HCT116 (cell line): ENCODE data around the gene POLH.

Experiments used
- EZH2phosphoT487 ChIP-seq: fragments of 200-600 bp; IDR thresholded peaks from 2 replicates; pipeline ENCODE4 v1.6.1; 2018; ENCODE audit warnings: antibody characterized with exemption, borderline replicate concordance
- POLR2A ChIP-seq: IDR thresholded peaks from 2 replicates; pipeline ENCODE4 v1.7.0; 2011; ENCODE audit warnings: borderline replicate concordance; ENCODE audit not compliant: insufficient read depth, insufficient read length; ENCODE audit errors: extremely low read depth
- POLR2AphosphoS5 ChIP-seq: IDR thresholded peaks from 2 replicates; pipeline ENCODE4 v1.6.1; 2011; ENCODE audit warnings: mild to moderate bottlenecking, low read depth, low read length, moderate library complexity
- SIN3A ChIP-seq: IDR thresholded peaks from 2 replicates; pipeline ENCODE4 v1.6.1; 2012; ENCODE audit warnings: low read depth
- TCF7L2 ChIP-seq: IDR thresholded peaks from 2 replicates; pipeline ENCODE4 v1.7.0; 2011; ENCODE audit warnings: borderline replicate concordance, inconsistent platforms; ENCODE audit not compliant: insufficient read depth, insufficient read length; ENCODE audit errors: extremely low read depth
- YY1 ChIP-seq: IDR thresholded peaks from 2 replicates; pipeline ENCODE4 v1.6.1; 2011; ENCODE audit warnings: low read length, low read depth, moderate library complexity, mild to moderate bottlenecking; ENCODE audit not compliant: insufficient replicate concordance; ENCODE audit errors: extremely low read depth
- TF ChIP-seq, protein P1 (sequence below), 3 experiments: fragments of 200-600 bp in 1 of 3; sonication (generic) in 1 of 3; IDR thresholded peaks in 2 of 3; conservative IDR thresholded peaks in 1 of 3; 2 replicates each; pipeline ENCODE4 v1.5.1; 2012 to 2017; ENCODE audit warnings: low read depth in 2 of 3, low read length in 2 of 3, antibody characterized with exemption in 1 of 3, borderline replicate concordance in 1 of 3, control low read depth in 1 of 3, mild to moderate bottlenecking in 1 of 3, mixed read lengths in 1 of 3, mixed run types in 1 of 3, moderate library complexity in 1 of 3; ENCODE audit not compliant: insufficient read depth in 1 of 3
- TF ChIP-seq, protein P2 (sequence below): IDR thresholded peaks from 2 replicates; pipeline ENCODE4 v1.6.1; 2012
- TF ChIP-seq, protein P3 (sequence below): IDR thresholded peaks from 2 replicates; pipeline ENCODE4 v1.6.1; 2011; ENCODE audit warnings: mild to moderate bottlenecking, low read length, moderate library complexity; ENCODE audit not compliant: insufficient replicate concordance; ENCODE audit errors: extremely low read depth

DNA sequence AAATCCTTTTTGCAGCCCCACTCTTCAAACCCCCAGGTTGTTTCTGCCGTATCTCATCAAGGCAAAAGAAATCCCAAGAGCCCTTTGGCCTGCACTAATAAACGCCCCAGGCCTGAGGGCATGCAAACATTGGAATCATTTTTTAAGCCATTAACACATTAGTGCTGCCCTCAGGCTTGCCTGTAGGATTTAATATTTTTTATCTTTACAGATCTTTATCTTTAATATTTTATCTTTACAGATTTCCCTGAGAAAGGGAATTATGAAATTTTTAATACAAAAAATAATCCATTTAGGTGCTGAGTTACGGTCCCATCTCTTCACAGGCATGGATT lies 38.4 kb downstream of the POLH start:
- TF ChIP-seq, protein P1, sequence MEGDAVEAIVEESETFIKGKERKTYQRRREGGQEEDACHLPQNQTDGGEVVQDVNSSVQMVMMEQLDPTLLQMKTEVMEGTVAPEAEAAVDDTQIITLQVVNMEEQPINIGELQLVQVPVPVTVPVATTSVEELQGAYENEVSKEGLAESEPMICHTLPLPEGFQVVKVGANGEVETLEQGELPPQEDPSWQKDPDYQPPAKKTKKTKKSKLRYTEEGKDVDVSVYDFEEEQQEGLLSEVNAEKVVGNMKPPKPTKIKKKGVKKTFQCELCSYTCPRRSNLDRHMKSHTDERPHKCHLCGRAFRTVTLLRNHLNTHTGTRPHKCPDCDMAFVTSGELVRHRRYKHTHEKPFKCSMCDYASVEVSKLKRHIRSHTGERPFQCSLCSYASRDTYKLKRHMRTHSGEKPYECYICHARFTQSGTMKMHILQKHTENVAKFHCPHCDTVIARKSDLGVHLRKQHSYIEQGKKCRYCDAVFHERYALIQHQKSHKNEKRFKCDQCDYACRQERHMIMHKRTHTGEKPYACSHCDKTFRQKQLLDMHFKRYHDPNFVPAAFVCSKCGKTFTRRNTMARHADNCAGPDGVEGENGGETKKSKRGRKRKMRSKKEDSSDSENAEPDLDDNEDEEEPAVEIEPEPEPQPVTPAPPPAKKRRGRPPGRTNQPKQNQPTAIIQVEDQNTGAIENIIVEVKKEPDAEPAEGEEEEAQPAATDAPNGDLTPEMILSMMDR (IDR thresholded peaks at IDR 0.05 in 2 of 3, conservative IDR thresholded peaks at IDR 0.05 in 1 of 3; ENCODE audit: borderline replicate concordance in 1 of 3, insufficient read depth in 1 of 3, low read depth in 2 of 3, low read length in 2 of 3), result no peak
- TF ChIP-seq POLR2AphosphoS5 (no peak), YY1 (no peak), TCF7L2 (no peak), SIN3A (no peak), POLR2A (no peak), EZH2phosphoT487 (no peak)
- TF ChIP-seq, protein P2, sequence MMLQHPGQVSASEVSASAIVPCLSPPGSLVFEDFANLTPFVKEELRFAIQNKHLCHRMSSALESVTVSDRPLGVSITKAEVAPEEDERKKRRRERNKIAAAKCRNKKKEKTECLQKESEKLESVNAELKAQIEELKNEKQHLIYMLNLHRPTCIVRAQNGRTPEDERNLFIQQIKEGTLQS, result no peak
- TF ChIP-seq, protein P3, sequence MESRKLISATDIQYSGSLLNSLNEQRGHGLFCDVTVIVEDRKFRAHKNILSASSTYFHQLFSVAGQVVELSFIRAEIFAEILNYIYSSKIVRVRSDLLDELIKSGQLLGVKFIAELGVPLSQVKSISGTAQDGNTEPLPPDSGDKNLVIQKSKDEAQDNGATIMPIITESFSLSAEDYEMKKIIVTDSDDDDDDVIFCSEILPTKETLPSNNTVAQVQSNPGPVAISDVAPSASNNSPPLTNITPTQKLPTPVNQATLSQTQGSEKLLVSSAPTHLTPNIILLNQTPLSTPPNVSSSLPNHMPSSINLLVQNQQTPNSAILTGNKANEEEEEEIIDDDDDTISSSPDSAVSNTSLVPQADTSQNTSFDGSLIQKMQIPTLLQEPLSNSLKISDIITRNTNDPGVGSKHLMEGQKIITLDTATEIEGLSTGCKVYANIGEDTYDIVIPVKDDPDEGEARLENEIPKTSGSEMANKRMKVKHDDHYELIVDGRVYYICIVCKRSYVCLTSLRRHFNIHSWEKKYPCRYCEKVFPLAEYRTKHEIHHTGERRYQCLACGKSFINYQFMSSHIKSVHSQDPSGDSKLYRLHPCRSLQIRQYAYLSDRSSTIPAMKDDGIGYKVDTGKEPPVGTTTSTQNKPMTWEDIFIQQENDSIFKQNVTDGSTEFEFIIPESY, result no peak
